Measurements from ENCODE around the gene DISC1.

The DISC1 gene

GRCh38 chr1:231626535-231626950 is at the start of gene DISC1:
Gene DISC1, plus strand, starts transcription at chr1:231626790. Its CDS starts 78 bp downstream, at chr1:231626868.
- peak within 1 kb of the TSS; percentile 82 for H3K4me3 ChIP-seq (ENCODE audit: low read depth, low read length)
- DNase-seq (ENCODE audit: low read depth), result peak; percentile 95
- TF ChIP-seq CTCF (conservative IDR thresholded peaks at IDR 0.05; ENCODE audit: low read depth, low read length), result no peak

- no peak for TF ChIP-seq CTCF (conservative IDR thresholded peaks at IDR 0.05; ENCODE audit: low read depth, low read length)
- H3K4me3 ChIP-seq (ENCODE audit: low read depth, low read length), result no peak overlapping the region
- no peak for DNase-seq (ENCODE audit: low read depth)
Observed at GRCh38 chr1:231576804-231577718, 49.5 kb upstream of the DISC1 start.

- TF ChIP-seq CTCF (conservative IDR thresholded peaks at IDR 0.05; ENCODE audit: low read depth, low read length), result no peak
- no peak for DNase-seq (ENCODE audit: low read depth)
Observed at GRCh38 chr1:231580874-231581273, 45.7 kb upstream of the DISC1 start.

GRCh38 chr1:231581859-231582258 is 44.7 kb upstream of the DISC1 start:
- DNase-seq (ENCODE audit: low read depth), result no peak
- no peak overlapping the region for H3K4me3 ChIP-seq (ENCODE audit: low read depth, low read length)
- no peak for TF ChIP-seq CTCF (conservative IDR thresholded peaks at IDR 0.05; ENCODE audit: low read depth, low read length)

More at GRCh38 chr1:231580874-231581273, 45.7 kb upstream of the DISC1 start:
- no peak overlapping the region for H3K4me3 ChIP-seq (ENCODE audit: low read depth, low read length)

- H3K4me3 ChIP-seq (ENCODE audit: low read depth, low read length), result no peak overlapping the region
- no peak for TF ChIP-seq CTCF (conservative IDR thresholded peaks at IDR 0.05; ENCODE audit: low read depth, low read length)
- DNase-seq (ENCODE audit: low read depth), result no peak
Observed at GRCh38 chr1:231583376-231583775, 43.2 kb upstream of the DISC1 start.

GRCh38 chr1:231584117-231584516 is 42.5 kb upstream of the DISC1 start:
- peak; percentile 91 for DNase-seq (ENCODE audit: low read depth)
- no peak overlapping the region for H3K4me3 ChIP-seq (ENCODE audit: low read depth, low read length)
- peak; percentile 49 for TF ChIP-seq CTCF (conservative IDR thresholded peaks at IDR 0.05; ENCODE audit: low read depth, low read length)

- no peak for DNase-seq (ENCODE audit: low read depth)
Observed at GRCh38 chr1:231584921-231585320, 41.7 kb upstream of the DISC1 start.

More at GRCh38 chr1:231584921-231585320, 41.7 kb upstream of the DISC1 start:
- no peak for TF ChIP-seq CTCF (conservative IDR thresholded peaks at IDR 0.05; ENCODE audit: low read depth, low read length)
- no peak overlapping the region for H3K4me3 ChIP-seq (ENCODE audit: low read depth, low read length)
